SU-DHL-6 (cell line): ENCODE results near the gene GADD45G.

Experiments used
- H2AFZ ChIP-seq: fragments of 200-600 bp; sonication (generic); 2 replicates; pipeline ENCODE4 v1.6.1; 2014; ENCODE audit warnings: low read depth, mild to moderate bottlenecking, moderate library complexity, mixed read lengths, antibody characterized with exemption, low read length; ENCODE audit not compliant: severe bottlenecking
- H3F3A ChIP-seq: fragments of 200-600 bp; shearing (Covaris generic); 2 replicates; pipeline ENCODE4 v1.6.0; 2016; ENCODE audit warnings: antibody characterized with exemption, mild to moderate bottlenecking; ENCODE audit not compliant: insufficient read depth
- H3K27ac ChIP-seq: fragments of 200-600 bp; sonication (generic); 2 replicates; pipeline ENCODE4 v1.5.1; 2016; ENCODE audit warnings: low read depth, mild to moderate bottlenecking, low read length, moderate library complexity, mixed read lengths
- H3K27me3 ChIP-seq: fragments of 200-600 bp; sonication (generic), shearing (Covaris generic); 2 replicates; pipeline ENCODE4 v1.6.0; 2014; ENCODE audit warnings: mild to moderate bottlenecking, low read length
- H3K36me3 ChIP-seq: fragments of 200-600 bp; sonication (generic); 2 replicates; pipeline ENCODE4 v1.6.1; 2014; ENCODE audit warnings: mild to moderate bottlenecking, low read length, mixed read lengths
- H3K4me2 ChIP-seq: fragments of 300-600, 200-600 bp; shearing (Covaris generic), sonication (generic); 2 replicates; pipeline ENCODE4 v1.6.0; 2014; ENCODE audit warnings: low read length, low read depth, mild to moderate bottlenecking; ENCODE audit not compliant: poor library complexity, severe bottlenecking
- H3K4me3 ChIP-seq: fragments of 200-600 bp; sonication (generic); 2 replicates; pipeline ENCODE4 v1.5.1; 2014; ENCODE audit warnings: antibody characterized with exemption, low read length, mild to moderate bottlenecking, mixed read lengths; ENCODE audit not compliant: insufficient read depth, poor library complexity, severe bottlenecking
- H3K79me2 ChIP-seq: fragments of 200-600 bp; sonication (generic); 2 replicates; pipeline ENCODE4 v1.6.1; 2014; ENCODE audit warnings: mild to moderate bottlenecking, low read length, moderate library complexity; ENCODE audit not compliant: insufficient read depth
- H3K9ac ChIP-seq: fragments of 200-600 bp; sonication (generic); 2 replicates; pipeline ENCODE4 v1.7.0; 2014; ENCODE audit warnings: mild to moderate bottlenecking, low read length
- H3K9me2 ChIP-seq: fragments of 200-600 bp; sonication (generic); replicated peaks from 2 replicates; pipeline ENCODE4 v1.6.1; 2014; ENCODE audit warnings: low read length; ENCODE audit not compliant: insufficient read depth
- H3K9me3 ChIP-seq: fragments of 200-600 bp; sonication (generic); 2 replicates; pipeline ENCODE4 v1.6.1; 2014; ENCODE audit warnings: low read length, mixed read lengths; ENCODE audit not compliant: insufficient read depth
- H4K20me1 ChIP-seq: fragments of 200-600 bp; sonication (generic); 2 replicates; pipeline ENCODE4 v1.6.1; 2014; ENCODE audit warnings: low read depth, mild to moderate bottlenecking, antibody characterized with exemption, low read length, moderate library complexity, mixed read lengths
- CTCF ChIP-seq: fragments of 200-600 bp; sonication (generic); IDR thresholded peaks from one replicate; pipeline ENCODE4 v1.5.1; 2017; ENCODE audit warnings: antibody characterized with exemption, mild to moderate bottlenecking, low read length, moderate library complexity; ENCODE audit not compliant: insufficient read depth, poor library complexity, severe bottlenecking
- EZH2phosphoT487 ChIP-seq: fragments of 200-600 bp; sonication (generic), shearing (Covaris generic); conservative IDR thresholded peaks from 2 replicates; pipeline ENCODE4 v1.6.1; 2018; ENCODE audit warnings: mild to moderate bottlenecking, antibody characterized with exemption, low read length, moderate library complexity, mixed read lengths

The GADD45G gene

GRCh38 chr9:89601856-89602562 is 2.8 kb upstream of the GADD45G start:
- Histone ChIP-seq H3K4me2 (no peak overlapping the region), H3K4me3 (no peak overlapping the region), H3F3A (no peaks in the 10 kb centered on the region), H3K27me3 (no peaks in the 10 kb centered on the region), H3K9me3 (no peaks in the 10 kb centered on the region), H3K36me3 (no peaks in the 10 kb centered on the region), H3K9me2 (no peaks in the 10 kb centered on the region), H3K9ac (no peak overlapping the region), H3K79me2 (no peaks in the 10 kb centered on the region), H3K27ac (no peak overlapping the region), H4K20me1 (no peaks in the 10 kb centered on the region), H2AFZ (no peak overlapping the region)
- TF ChIP-seq EZH2phosphoT487 (no peak), CTCF (no peak)

DNA sequence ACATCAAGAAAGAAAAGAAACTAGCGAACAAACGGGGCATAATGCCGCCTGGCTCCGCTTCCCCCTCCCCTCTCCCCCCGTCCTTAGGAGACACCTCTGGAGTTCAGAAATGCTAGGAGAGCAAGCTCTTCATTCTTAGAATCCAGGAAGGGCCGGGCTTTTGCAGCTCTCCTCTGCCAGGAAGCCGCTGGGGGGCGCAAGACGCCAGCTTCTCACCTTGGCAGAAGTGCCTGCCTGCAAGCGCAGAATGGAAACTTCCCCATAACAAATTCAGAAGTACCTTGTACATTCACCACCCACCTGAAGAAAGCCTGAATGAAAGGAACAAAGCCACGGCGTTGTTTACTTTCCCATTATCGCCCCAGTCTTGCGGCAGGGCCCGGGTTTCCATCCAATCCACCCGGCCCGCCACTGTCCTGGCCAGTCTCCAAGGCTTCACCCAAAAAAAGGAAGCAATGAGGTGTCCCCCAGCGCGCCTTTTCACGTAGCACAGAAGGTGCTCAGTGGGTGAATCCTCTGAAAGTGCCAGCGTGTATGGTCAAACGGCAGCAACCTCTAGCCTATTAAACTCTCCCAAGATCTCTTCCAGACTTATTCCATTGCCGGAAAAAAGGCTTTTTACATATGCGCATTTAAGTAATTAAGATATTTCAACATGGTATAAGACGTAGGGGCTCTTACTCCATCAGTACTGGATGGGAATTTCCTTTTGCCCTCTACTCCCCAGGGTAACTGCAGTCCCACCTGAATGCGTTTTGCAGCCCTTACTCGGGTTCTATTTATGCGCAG is 1.6 kb upstream of the GADD45G start:
- Histone ChIP-seq H3K4me3 (no peak overlapping the region), H3K27me3 (no peaks in the 10 kb centered on the region), H3K9me3 (no peaks in the 10 kb centered on the region), H3K9ac (no peak overlapping the region), H3K79me2 (no peaks in the 10 kb centered on the region), H3K27ac (no peak overlapping the region), H3K9me2 (no peaks in the 10 kb centered on the region), H3K36me3 (no peaks in the 10 kb centered on the region), H3F3A (no peaks in the 10 kb centered on the region), H2AFZ (no peak overlapping the region), H3K4me2 (peak overlapping the region; percentile 51), H4K20me1 (no peaks in the 10 kb centered on the region)
- TF ChIP-seq EZH2phosphoT487 (no peak), CTCF (peak; percentile 92)

- H3K4me2 ChIP-seq = peak overlapping the region; percentile 51
- no peak overlapping the region for H2AFZ ChIP-seq
- H3K79me2 ChIP-seq = no peaks in the 10 kb centered on the region
- H3K27ac ChIP-seq = no peak overlapping the region
- peak overlapping the region; percentile 11 for H3K4me3 ChIP-seq
- TF ChIP-seq EZH2phosphoT487 (no peak), CTCF (peak; percentile 33)
- H3F3A ChIP-seq = no peaks in the 10 kb centered on the region
- H3K9me2 ChIP-seq = no peaks in the 10 kb centered on the region
- H3K9ac ChIP-seq = no peak overlapping the region; the same call in 1 of the 2 replicates
- no peaks in the 10 kb centered on the region for H4K20me1 ChIP-seq
- no peaks in the 10 kb centered on the region for H3K36me3 ChIP-seq
- H3K27me3 ChIP-seq = no peaks in the 10 kb centered on the region
- H3K9me3 ChIP-seq = no peaks in the 10 kb centered on the region
Measured at GRCh38 chr9:89603767-89604665, 796 bp upstream of the GADD45G start.
